WERI-Rb-1 (cell line): ENCODE measurements around the gene HACL1.

Experiments used
- DNase-seq: peaks from one replicate; pipeline ENCODE4 v3.0.0-alpha.2; 2020
- H3K27ac ChIP-seq: fragments of 250-450 bp; sonication (Bioruptor Pico); 2 replicates; pipeline ENCODE4 v1.5.1; 2020; ENCODE audit warnings: mild to moderate bottlenecking, moderate library complexity
- H3K27me3 ChIP-seq: fragments of 250-450 bp; sonication (Bioruptor Pico); 2 replicates; pipeline ENCODE4 v1.5.1; 2021; ENCODE audit warnings: mild to moderate bottlenecking, low read depth, moderate library complexity; ENCODE audit not compliant: insufficient read depth, severe bottlenecking
- H3K36me3 ChIP-seq: fragments of 250-450 bp; sonication (Bioruptor Pico); 2 replicates; pipeline ENCODE4 v1.5.1; 2020; ENCODE audit warnings: mild to moderate bottlenecking, moderate library complexity
- H3K4me3 ChIP-seq: 2 replicates; pipeline ENCODE4 v1.5.1; 2011; ENCODE audit warnings: low read depth, mild to moderate bottlenecking, control low read depth, low read length
- H3K9me3 ChIP-seq: fragments of 250-450 bp; sonication (Bioruptor Pico); 2 replicates; pipeline ENCODE4 v1.5.1; 2021; ENCODE audit warnings: mild to moderate bottlenecking, moderate library complexity; ENCODE audit not compliant: severe bottlenecking
- CTCF ChIP-seq: IDR thresholded peaks from 2 replicates; pipeline ENCODE4 v1.5.1; 2011; ENCODE audit warnings: low read depth, mild to moderate bottlenecking, control low read depth, inconsistent platforms, low read length

The HACL1 gene

GRCh38 chr3:15645740-15646501, 44.6 kb upstream of the HACL1 start:
- Histone ChIP-seq H3K27me3 (no peaks in the 10 kb centered on the region), H3K9me3 (no peaks in the 10 kb centered on the region), H3K27ac (no peak overlapping the region), H3K36me3 (no peaks in the 10 kb centered on the region), H3K4me3 (no peak overlapping the region)
- DNase-seq: no peak
- no peak for TF ChIP-seq CTCF

GRCh38 chr3:15645246-15645645, 43.9 kb upstream of the HACL1 start:
- no peak for TF ChIP-seq CTCF
- H3K27ac ChIP-seq: no peak overlapping the region
- no peak for DNase-seq
- no peaks in the 10 kb centered on the region for H3K36me3 ChIP-seq
- H3K4me3 ChIP-seq: no peak overlapping the region
- no peaks in the 10 kb centered on the region for H3K27me3 ChIP-seq
- H3K9me3 ChIP-seq: no peaks in the 10 kb centered on the region

GRCh38 chr3:15638891-15639262, 37.5 kb upstream of the HACL1 start:
- H3K4me3 ChIP-seq: no peak overlapping the region
- TF ChIP-seq CTCF: no peak
- no peaks in the 10 kb centered on the region for H3K9me3 ChIP-seq
- no peaks in the 10 kb centered on the region for H3K36me3 ChIP-seq
- H3K27ac ChIP-seq: no peak overlapping the region
- no peak for DNase-seq
- no peaks in the 10 kb centered on the region for H3K27me3 ChIP-seq

- H3K36me3 ChIP-seq: no peaks in the 10 kb centered on the region
- no peak overlapping the region for H3K4me3 ChIP-seq
- no peaks in the 10 kb centered on the region for H3K9me3 ChIP-seq
- no peak for DNase-seq
- H3K27ac ChIP-seq: no peak overlapping the region
- TF ChIP-seq CTCF: no peak
- H3K27me3 ChIP-seq: no peaks in the 10 kb centered on the region
These were observed 37.0 kb upstream of the HACL1 start for GRCh38 chr3:15638193-15638890.

- Histone ChIP-seq H3K9me3 (no peaks in the 10 kb centered on the region), H3K27ac (no peak overlapping the region), H3K36me3 (no peaks in the 10 kb centered on the region), H3K27me3 (no peaks in the 10 kb centered on the region), H3K4me3 (no peak overlapping the region)
- no peak for TF ChIP-seq CTCF
- DNase-seq: no peak
These were observed 36.0 kb upstream of the HACL1 start for GRCh38 chr3:15637131-15637951.
